T-helper 17 cell (primary cell): Measurements from ENCODE around the gene UBL5. TPM values are rescaled to one million over a fixed set of nuclear protein-coding genes. Genes with fewer than 3 reads are reported as not detected.
"Not testable (repeated sequence)": the region's sequence is repeated elsewhere in the genome, so short reads cannot be mapped to it uniquely, and the experiment has no call there.

ENCODE experiments used
- ATAC-seq: fragments of 150-1000 bp; cut with Tn5 transposase; 2 replicates; pipeline ENCODE4 v1.10.0; 2021; ENCODE audit warnings: mild to moderate bottlenecking, moderate library complexity
- DNase-seq, 3 donors: peaks; one replicate each; pipeline versions ENCODE4 v3.0.0 to v3.0.0-alpha.2; 2020 to 2021
- H3K9me3 ChIP-seq: one replicate; pipeline ENCODE4 v1.7.0; 2013; ENCODE audit warnings: low read length, mild to moderate bottlenecking; ENCODE audit not compliant: control insufficient read depth, poor library complexity, severe bottlenecking
- H3K27ac Mint-ChIP-seq: one replicate; pipeline ENCODE4 v1.8.0; 2022; ENCODE audit warnings: mild to moderate bottlenecking, moderate library complexity, mixed read lengths
- H3K27me3 Mint-ChIP-seq: one replicate; pipeline ENCODE4 v1.8.0; 2022; ENCODE audit warnings: mixed read lengths
- H3K36me3 Mint-ChIP-seq: one replicate; pipeline ENCODE4 v1.8.0; 2022; ENCODE audit warnings: low read depth, mixed read lengths
- H3K4me1 Mint-ChIP-seq: one replicate; pipeline ENCODE4 v1.8.0; 2022; ENCODE audit warnings: mild to moderate bottlenecking, mixed read lengths
- H3K4me3 Mint-ChIP-seq: one replicate; pipeline ENCODE4 v1.8.0; 2022; ENCODE audit warnings: mild to moderate bottlenecking, moderate library complexity, mixed read lengths
- total RNA-seq, 4 donors: library from RNA in 2 of 4; stranded (reverse) in 2 of 4; gene quantifications; one replicate each; pipeline ENCODE4 v1.2.3 and lab custom pipeline; 2022 to 2026

UBL5 gene
- total RNA-seq: 100 to 1,000 TPM; 202 to 207 TPM
- 58.5 to 111 reads per million in 2 donors for total RNA-seq (lab: John Stamatoyannopoulos, UW)

DNA sequence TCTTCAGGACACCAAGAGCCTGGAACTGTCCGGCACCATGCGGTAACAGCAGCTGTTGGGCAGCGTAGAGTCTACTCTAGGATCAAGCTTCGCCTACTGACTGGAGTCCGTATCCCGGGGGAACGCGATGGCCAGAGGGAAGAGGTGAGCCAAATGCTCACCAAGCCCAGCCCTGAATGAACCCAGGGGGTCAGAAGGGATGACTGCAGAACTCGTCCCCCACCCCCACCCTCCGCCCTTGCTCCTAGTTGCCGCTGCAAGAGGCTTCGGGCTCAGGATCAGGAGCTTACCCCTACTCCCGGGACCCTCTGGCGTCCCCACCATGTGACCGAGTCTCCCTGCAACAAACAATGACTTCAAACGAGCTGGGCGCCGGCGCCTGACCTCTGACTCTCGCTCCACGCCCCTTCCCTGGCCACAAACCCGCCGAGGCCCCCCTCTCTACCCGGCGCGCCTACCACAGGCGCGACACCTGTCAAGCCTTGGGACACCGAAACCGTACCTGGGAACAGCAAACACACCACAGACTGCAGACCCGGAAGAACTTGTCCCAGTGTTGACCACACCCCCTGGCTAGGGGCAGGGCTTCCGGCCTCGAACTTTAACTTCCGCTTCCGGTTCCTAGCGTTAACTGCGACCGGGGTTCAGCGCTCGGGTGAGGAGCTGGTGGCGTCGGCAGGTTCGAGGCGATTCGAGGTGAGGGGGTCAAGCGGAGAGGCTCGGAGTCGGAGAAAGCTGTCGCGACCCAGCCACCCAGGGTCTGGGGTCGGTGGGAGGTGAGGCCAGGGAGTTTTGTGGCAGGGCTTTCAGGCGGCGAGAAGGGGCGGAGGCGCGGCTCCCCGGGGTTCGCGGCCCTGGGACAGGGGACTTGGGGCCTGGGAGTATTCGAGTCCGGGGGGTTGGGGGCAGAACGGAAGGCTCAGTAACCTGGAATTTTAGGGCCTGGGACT, at the start of gene UBL5:
Gene UBL5 (plus strand): TSS at position 630 of the 950 bp plus-strand sequence. CDS start 420 bp downstream, outside the sequence.
- H3K36me3 Mint-ChIP-seq: peaks cover 5% of the 10 kb centered on the region
- peak; percentile 97 for ATAC-seq
- peaks cover 16% of the 10 kb centered on the region for H3K4me1 Mint-ChIP-seq

DNA sequence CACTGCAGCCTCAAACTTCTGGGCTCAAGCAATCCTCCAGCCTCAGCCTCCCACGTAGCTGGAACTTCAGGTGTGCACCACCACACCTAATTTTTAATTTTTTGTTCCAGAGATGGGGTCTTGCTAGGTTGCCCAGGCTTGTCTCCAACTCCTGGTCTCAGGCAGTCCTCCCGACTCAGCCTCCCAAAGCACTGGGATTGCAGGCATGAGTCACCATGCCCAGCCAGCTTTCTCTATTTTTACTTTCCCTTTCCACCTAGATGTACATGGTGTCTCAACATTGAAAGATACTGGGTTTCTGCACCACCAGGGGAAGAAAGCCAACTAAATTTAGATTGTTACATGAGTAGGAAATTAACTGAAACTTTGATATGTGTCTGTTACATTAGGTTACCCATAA, 45.4 kb upstream of the UBL5 start:
- ATAC-seq (no peak), DNase-seq (no peak)
- no peaks in the 10 kb centered on the region for H3K27me3 Mint-ChIP-seq
- H3K27ac Mint-ChIP-seq: no peak overlapping the region
- H3K4me3 Mint-ChIP-seq: no peak overlapping the region
- H3K36me3 Mint-ChIP-seq: no peaks in the 10 kb centered on the region
- no peaks in the 10 kb centered on the region for H3K9me3 ChIP-seq
- peaks cover 5% of the 10 kb centered on the region for H3K4me1 Mint-ChIP-seq

More for the DNA sequence above, at the start of gene UBL5:
- no peaks in the 10 kb centered on the region for H3K9me3 ChIP-seq
- Mint-ChIP-seq H3K27me3 (no peaks in the 10 kb centered on the region), H3K4me3 (peak within 1 kb of the TSS; percentile 99), H3K27ac (peak within 1 kb of the TSS; percentile 99)
- peak; percentile 73 to 83 (median 78) for DNase-seq

DNA sequence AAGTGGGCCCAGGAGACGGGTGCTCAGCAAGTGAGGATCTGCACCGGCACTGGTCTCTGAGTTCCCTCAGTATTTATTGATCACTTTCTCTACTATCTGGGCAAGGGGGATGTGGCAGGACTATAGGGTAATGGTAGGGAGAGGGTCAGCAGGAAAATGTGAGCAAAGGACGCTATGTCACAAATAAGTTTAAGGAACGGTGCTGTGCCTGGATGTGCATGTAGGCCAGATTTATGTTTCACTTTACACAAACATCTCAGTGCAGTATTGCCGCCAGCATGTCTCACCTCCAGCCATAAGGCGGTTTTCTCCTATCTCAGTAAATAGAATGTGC, 43.6 kb upstream of the UBL5 start:
- not testable (repeated sequence) for H3K36me3 Mint-ChIP-seq, DNase-seq, H3K27me3 Mint-ChIP-seq, H3K4me3 Mint-ChIP-seq, H3K9me3 ChIP-seq, H3K4me1 Mint-ChIP-seq, ATAC-seq
- H3K27ac Mint-ChIP-seq: peak overlapping the region; percentile 94

DNA sequence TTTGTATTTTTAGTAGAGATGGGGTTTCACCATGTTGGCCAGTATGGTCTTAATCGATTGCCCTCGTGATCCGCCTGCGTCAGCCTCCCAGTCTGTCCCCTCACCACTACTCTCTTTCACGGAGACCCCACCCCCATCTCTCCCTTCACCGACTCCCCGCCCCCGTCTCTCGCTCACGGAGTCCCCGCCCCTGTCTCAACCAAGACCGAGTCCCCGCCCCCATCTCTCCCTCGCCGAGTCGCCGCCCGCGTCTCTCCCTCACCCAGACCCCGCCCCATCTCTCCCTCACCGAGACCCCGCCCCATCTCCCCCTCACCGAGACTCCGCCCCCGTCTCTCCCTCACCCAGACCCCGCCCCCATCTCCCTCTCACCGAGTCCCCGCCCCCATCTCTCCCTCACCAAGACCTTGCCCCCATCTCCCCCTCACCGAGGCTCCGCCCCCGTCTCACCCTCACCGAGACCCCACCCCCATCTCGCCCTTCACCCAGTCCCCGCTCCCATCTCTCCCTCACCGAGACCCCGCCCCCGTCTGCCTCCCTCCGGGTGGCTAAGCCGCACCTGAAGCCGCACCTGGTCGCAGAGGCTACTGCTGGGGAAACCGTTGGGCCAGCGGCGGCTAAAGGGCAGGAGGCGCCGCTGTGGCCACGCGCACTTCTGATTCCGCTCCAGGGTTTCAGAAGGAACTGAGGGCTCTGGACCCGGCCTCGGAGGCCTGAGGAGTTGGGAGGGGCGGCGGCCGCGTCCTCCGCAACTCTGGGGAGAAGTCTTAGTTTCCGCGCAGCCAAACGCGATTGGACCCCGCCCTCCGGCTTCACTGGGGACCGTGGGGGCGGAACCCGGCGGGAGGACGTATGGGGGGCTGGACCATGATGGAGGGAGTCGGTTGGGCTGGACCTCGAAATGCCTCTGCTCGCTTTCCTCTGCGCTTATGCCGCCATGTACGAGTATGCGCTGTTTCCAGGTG, 42.1 kb upstream of the UBL5 start:
- DNase-seq (peak; percentile 86 to 95 (median 94)), ATAC-seq (peak; percentile 86)
- H3K27me3 Mint-ChIP-seq: no peaks in the 10 kb centered on the region
- peak overlapping the region; percentile 92 for H3K4me3 Mint-ChIP-seq
- H3K36me3 Mint-ChIP-seq: no peaks in the 10 kb centered on the region
- H3K4me1 Mint-ChIP-seq: peaks cover 9% of the 10 kb centered on the region
- no peaks in the 10 kb centered on the region for H3K9me3 ChIP-seq
- H3K27ac Mint-ChIP-seq: peak overlapping the region; percentile 94

DNA sequence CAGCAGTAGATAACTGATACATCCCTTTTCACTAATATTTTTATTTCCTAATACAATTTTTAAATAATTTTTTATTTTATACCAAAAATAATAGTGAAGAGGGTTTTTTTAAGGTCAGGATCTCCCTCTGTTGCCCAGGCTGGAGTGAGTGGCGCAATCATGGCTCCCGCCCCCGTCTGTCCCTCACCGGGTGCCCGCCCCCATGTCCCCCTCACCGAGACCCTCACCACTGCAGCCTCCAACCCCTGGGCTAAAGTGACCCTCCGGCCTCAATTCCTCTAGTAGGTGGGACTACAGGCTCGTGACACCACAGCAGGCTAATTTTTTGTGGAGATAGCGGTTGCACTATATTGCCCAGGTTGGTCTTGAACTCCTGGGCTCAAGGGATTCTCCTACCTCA, 41.4 kb upstream of the UBL5 start:
- ATAC-seq: no peak
- Mint-ChIP-seq H3K4me3 (peak overlapping the region; percentile 92), H3K36me3 (no peaks in the 10 kb centered on the region), H3K4me1 (peaks cover 9% of the 10 kb centered on the region), H3K27ac (peak overlapping the region; percentile 94), H3K27me3 (no peaks in the 10 kb centered on the region)
- DNase-seq: no peak
- H3K9me3 ChIP-seq: no peaks in the 10 kb centered on the region

DNA sequence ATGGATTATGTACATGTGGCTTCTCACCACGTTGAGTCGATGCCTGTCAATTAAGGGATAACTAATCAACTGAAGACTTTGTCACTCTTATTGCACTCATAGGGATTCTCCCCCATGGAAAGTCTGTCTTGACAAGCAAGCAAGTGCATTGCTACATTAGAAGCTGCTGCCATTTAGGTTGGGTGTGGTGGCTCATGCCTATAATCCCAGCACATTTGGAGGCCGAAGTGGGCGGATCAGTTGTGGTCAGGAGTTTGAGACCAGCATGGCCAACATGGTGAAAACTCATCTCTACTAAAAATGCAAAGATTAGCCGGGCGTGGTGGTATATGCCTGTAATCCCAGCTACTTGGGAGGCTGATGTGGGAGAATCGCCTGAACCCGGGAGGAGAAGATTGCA, 40.9 kb upstream of the UBL5 start:
- DNase-seq: no peak
- no peaks in the 10 kb centered on the region for H3K9me3 ChIP-seq
- ATAC-seq: no peak
- Mint-ChIP-seq H3K4me1 (peaks cover 11% of the 10 kb centered on the region), H3K27ac (no peak overlapping the region), H3K27me3 (no peaks in the 10 kb centered on the region), H3K4me3 (peak overlapping the region; percentile 92), H3K36me3 (no peaks in the 10 kb centered on the region)

DNA sequence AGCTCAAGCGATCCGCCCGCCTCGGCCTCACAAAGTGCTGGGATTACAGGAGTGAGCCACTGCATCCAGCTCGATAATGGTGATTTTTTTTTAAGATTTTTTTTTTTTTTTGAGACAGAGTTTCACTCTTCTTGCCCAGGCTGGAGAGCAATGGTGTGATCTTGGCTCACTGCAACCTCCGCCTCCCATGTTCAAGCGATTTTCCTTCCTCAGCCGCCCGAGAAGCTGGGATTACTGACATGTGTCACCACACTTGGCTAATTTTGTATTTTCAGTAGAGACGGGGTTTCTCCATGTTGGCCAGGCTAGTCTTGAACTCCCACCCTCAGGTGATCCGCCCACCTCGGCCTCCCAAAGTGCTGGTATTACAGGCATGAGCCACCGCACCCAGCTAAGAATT, 39.1 kb upstream of the UBL5 start:
- not testable (repeated sequence) for H3K36me3 Mint-ChIP-seq, DNase-seq, H3K27ac Mint-ChIP-seq, H3K9me3 ChIP-seq, H3K4me3 Mint-ChIP-seq, ATAC-seq, H3K27me3 Mint-ChIP-seq
- H3K4me1 Mint-ChIP-seq: peaks cover 11% of the 10 kb centered on the region

DNA sequence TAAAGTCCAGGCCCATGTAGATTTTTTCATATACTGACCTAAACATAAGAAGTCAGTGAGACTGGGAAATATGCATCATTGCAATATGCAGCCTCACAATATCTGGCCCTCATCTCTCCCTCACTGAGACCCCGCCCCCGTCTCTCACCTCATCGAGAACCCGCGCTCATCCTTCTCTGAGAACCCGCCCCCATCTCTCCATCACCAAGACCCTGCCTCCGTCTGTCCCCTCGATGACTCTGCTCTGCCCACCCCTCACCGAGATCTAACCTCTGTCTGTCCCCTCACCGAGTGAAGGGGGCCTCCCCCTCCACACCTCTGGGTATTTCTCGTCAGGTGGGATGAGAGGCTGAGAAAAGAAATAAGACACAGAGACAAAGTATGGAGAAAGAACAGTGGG, 38.7 kb upstream of the UBL5 start:
- H3K9me3 ChIP-seq: no peaks in the 10 kb centered on the region
- ATAC-seq (no peak), DNase-seq (no peak)
- H3K27ac Mint-ChIP-seq: peak overlapping the region; percentile 86
- H3K4me1 Mint-ChIP-seq: peaks cover 11% of the 10 kb centered on the region
- no peak overlapping the region for H3K4me3 Mint-ChIP-seq
- no peaks in the 10 kb centered on the region for H3K27me3 Mint-ChIP-seq
- H3K36me3 Mint-ChIP-seq: no peaks in the 10 kb centered on the region

DNA sequence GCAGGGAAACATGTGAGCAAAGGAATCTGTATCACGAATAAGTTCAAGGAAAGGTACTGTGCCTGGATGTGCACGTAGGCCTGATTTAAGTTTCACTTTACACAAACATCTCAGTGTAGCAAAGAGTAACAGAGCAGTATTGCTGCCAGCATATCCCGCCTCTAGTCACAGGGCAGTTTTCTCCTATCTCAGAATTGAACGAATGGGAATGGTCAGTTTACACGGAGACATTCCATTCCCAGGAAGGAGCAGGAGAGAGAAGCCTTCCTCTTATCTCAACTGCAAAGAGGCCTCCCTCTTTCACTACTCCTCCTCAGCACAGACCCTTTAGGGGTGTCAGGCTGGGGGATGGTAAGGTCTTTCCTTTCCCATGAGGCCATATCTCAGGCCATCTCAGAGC, 38.1 kb upstream of the UBL5 start:
- H3K36me3 Mint-ChIP-seq, ATAC-seq, H3K4me3 Mint-ChIP-seq, DNase-seq, H3K27me3 Mint-ChIP-seq, H3K9me3 ChIP-seq: not testable (repeated sequence)
- peaks cover 10% of the 10 kb centered on the region for H3K4me1 Mint-ChIP-seq
- peak overlapping the region; percentile 86 for H3K27ac Mint-ChIP-seq

DNA sequence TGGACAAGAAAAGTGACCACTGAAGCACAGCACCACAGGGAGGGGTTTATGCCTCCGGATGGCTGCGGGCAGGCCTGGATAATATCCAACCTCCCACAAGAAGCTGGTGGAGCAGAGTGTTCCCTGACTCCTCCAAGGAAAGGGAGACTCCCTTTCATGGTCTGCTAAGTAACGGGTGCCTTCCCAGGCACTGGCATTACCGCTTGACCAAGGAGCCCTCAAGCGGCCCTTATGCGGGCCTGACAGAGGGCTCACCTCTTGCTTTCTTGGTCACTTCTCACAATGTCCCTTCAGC, 36.7 kb upstream of the UBL5 start:
- not testable (repeated sequence) for H3K27me3 Mint-ChIP-seq, ATAC-seq, H3K36me3 Mint-ChIP-seq, DNase-seq, H3K9me3 ChIP-seq, H3K4me1 Mint-ChIP-seq
- Mint-ChIP-seq H3K4me3 (peak overlapping the region; percentile 92), H3K27ac (peak overlapping the region; percentile 86)

DNA sequence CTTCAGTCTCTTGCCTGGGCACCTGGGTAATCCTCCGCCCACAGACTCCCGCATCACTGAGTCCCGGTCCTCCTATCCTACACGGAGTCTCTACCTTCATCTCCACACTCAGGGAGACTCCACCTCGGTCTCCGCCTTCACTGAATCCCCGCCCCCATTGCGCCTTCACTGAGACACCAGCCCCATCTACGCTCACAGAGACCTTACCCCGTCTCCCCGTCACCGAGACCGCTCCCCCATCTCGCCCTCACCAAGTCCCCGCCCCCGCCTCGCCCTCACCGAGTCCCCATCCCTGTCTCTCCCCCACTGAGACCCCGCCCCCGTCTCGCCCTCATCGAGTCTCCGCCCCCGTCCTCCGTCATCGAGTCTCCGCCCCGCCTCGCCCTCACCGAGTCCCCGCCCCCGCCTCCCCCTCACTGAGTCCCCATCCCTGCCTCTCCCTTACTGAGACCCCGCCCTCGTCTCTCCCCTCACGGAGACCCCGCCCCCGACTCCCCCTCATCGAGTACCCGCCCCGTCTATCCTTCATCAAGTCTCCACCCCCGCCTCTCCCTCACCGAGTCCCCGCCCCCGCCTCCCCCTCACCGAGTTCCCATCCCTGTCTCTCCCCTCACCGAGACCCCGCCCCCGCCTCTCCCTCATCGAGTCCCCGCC, 36.0 kb upstream of the UBL5 start:
- peak; percentile 60 for ATAC-seq
- peak overlapping the region; percentile 92 for H3K4me3 Mint-ChIP-seq

DNA sequence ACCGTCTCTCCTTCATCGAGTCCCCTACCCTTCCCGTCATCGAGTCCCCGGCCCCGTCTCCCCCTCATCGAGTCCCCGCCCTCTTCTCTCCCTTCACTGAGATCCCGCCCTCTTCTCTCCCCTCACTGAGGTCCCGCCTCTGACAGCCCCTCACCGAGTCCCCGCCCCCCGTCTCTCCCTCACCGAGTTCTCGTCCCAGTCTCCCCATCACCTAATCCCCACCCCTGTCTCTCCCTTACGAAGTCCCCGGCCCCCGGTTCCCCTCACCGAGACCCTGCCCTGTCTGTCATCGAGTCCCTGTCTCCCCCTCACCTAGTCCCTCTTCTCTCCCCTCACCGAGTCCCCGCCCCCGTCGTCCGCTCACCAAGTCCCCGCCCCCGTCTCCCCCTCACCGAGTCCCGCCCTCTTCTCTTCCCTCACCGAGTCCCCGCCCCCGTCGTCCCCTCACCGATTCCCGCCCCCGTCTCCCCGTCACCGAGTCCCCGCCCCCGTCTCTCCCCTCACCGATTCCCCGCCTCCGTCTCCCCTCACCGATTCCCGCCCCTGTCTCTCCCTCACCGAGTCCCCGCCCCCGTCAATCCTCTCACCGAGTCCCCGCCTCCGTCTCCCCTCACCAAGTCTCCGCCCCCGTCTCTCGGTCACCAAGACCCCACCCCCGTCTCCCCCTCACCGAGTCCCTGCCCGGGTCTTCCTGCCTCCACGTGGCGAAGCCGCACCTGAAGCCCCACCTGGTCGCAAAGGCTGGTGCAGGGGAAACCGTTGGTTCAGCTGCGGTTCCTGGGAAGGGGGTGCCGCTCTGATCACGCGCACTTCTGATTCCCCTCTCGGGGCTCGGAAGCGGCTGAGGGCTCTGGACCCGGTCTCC, 35.3 kb upstream of the UBL5 start:
- ATAC-seq (peak; percentile 58), DNase-seq (peak; percentile 81 to 92 (median 91))
- H3K4me3 Mint-ChIP-seq: peak overlapping the region; percentile 92
- H3K4me1 Mint-ChIP-seq: peaks cover 10% of the 10 kb centered on the region
- H3K9me3 ChIP-seq: no peaks in the 10 kb centered on the region
- H3K36me3 Mint-ChIP-seq: no peaks in the 10 kb centered on the region
- no peaks in the 10 kb centered on the region for H3K27me3 Mint-ChIP-seq
- peak overlapping the region; percentile 86 for H3K27ac Mint-ChIP-seq

More for the DNA sequence above, 36.0 kb upstream of the UBL5 start:
- H3K9me3 ChIP-seq: no peaks in the 10 kb centered on the region
- DNase-seq: peak; percentile 85 to 95 (median 93)
- Mint-ChIP-seq H3K36me3 (no peaks in the 10 kb centered on the region), H3K27ac (peak overlapping the region; percentile 86), H3K4me1 (peaks cover 10% of the 10 kb centered on the region), H3K27me3 (no peaks in the 10 kb centered on the region)
